ENCODE data around the gene REEP3.

DNA sequence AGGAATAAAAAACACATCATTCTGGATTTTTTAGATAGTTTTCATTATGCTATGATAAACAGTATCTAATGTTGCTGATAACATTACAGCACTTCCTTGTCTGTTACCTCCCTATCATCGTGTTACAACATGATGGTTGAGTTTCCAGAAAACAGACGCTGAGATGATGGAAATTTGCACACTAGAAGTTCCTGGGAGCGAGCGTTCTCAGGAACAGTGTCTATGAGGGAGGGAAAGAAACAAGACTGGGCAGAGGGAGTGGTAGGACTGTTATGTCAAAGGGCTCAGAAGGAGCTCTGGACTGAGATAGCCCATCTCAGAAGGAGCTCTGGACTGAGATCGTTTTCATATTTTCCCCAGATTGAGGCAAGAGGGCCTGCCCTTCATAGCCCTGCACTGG lies 121.6 kb downstream of the REEP3 start:
- TF ChIP-seq POLR2AphosphoS5 (IDR thresholded peaks at IDR 0.05; ENCODE audit: low read depth, low read length), result no peak
- TF ChIP-seq POLR2A (IDR thresholded peaks at IDR 0.05; ENCODE audit: low read depth, low read length), result no peak
